AG10803 (cell line): Measurements from ENCODE around the gene CIAO3.

Experiments
- DNase-seq: peaks from one replicate; pipeline ENCODE4 v3.0.0; 2010; ENCODE audit warnings: low read depth
- H3K4me3 ChIP-seq: 2 replicates; pipeline ENCODE4 v1.5.1; 2011; ENCODE audit warnings: mild to moderate bottlenecking, low read length, control low read depth
- CTCF ChIP-seq: conservative IDR thresholded peaks from 2 replicates; pipeline ENCODE4 v1.5.1; 2011; ENCODE audit warnings: mild to moderate bottlenecking, low read length, control low read depth, inconsistent platforms

CIAO3 gene

DNA sequence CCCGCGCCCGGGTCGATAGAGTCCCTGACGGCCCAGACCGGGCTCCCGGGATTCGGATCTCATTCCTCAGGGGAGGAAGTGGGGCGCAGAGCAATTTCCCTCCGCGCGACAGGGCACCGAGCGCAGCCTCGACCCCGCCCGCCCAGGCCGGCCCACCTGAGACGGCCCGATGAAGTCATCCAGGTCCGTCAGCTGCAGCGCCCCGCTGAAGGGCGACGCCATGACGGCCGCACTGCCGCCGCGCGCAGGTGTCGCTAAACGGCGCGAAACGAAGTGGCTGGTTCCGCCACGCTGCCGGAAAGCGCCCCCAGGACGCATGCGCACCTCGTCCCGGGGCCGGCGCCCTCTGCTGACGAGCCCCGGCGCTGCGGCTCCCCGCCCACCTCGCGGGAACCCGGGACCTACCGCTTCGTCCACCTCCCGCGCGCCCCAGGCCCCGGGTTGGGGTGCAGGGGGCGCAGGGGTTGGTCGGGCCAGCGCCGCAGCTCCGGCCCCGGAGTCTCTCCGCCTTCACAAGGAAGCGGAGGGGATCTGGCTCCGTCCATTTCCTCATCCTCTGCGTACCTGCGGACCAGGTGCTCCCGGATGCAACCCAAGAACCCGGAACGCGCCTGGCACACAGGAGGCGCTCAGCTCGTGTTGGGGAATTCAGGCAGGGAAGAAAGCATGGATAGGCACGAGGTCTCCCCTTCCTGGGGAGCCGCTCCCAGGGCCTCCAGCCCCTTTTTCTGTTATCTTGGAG is at the start of gene CIAO3:
Gene CIAO3 (minus strand): TSS at position 234 of the 742 bp plus-strand sequence. CDS start 12 bp downstream, at position 222.
- DNase-seq: peak; percentile 90
- peak; percentile 50 for TF ChIP-seq CTCF

DNA sequence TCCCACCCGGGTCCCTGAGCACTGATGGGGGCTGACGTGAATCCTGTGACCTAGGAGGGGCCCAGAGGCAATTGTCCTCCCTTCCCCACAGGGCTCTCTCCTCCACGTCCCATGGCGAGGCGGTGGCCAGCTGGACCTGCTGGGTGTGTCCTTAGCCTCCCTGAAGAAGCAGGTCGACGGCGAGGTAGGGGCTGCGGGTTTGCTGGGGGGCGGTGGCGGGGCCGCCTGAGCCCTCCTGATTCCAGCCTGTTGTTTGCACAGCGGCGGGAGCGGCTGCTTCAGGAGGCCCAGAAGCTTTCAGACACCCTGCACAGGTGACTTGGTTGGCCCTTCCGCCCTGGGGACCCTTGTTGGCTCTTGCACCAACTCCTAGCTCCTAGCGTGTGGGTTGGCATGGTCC is 49.3 kb upstream of the CIAO3 start:
- H3K4me3 ChIP-seq: no peak overlapping the region
- DNase-seq: no peak
- no peak for TF ChIP-seq CTCF

More for the DNA sequence above, at the start of gene CIAO3:
- H3K4me3 ChIP-seq: peak within 1 kb of the TSS; percentile 73

DNA sequence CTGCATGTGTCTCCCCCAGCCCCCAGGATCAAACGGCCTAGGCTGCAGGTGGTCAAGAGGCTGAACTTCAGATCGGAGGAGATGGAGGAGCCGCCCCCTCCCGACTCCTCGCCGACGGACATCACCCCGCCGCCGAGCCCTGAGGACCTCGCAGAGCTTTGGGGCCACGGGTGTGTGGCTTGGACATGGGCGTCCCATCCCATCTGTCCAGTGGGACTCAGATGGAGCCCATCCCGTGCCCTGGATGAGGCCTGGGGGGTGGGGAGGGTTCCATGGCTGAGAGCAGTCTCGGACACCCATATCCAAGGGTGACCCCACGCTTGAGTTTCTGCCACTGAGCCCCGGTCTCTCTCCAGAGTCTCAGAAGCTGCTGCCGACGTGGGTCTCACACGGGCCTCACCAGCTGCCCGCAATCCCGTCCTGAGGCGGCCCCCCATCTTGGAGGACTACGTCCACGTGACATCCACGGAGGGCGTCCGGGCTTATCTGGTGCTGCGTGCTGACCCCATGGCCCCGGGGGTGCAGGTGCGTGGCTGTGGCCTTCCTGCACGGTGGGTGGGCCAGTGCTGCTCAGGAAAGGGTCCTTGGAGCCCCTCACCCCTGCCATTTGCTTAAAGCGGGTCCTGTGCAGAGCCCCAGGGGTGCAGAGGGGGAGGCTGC is 48.5 kb upstream of the CIAO3 start:
- TF ChIP-seq CTCF: no peak
- no peak for DNase-seq
- peak overlapping the region; percentile 78 for H3K4me3 ChIP-seq

DNA sequence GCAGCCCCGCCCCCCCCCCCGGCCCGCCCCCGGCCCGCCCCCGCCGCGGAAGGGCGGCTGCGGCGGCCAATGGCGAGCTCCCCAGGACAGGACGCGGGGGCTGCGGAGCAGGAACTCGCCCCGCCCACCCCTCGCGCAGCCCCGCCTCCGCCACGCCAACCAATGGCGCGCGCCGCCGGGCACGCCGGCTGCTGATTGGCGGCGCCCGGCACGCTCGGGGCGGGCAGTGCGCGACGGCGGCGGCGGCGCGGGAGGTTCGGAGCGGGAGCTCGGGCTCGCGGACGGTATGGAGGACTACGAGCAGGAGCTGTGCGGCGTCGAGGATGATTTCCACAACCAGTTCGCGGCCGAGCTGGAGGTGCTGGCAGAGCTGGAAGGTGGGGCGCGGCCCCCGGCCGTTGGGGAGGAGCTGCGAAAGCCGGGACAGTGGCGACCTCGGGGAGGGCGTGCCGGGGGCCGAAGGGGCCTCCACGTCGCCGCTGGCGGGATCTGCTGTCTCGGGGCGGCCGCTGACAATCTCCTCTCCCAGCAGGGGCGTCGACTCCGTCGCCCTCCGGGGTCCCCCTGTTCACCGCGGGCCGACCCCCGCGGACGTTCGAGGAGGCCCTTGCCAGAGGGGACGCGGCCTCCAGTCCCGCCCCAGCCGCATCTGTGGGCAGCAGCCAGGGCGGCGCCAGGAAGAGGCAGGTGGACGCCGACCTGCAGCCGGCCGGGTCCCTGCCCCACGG is 47.8 kb upstream of the CIAO3 start, which contains the start of gene CHTF18:
Gene CHTF18 (plus strand): TSS at position 222 of the 728 bp plus-strand sequence. CDS start 65 bp downstream, at position 287.
- no peak for TF ChIP-seq CTCF
- peak; percentile 89 for DNase-seq

DNA sequence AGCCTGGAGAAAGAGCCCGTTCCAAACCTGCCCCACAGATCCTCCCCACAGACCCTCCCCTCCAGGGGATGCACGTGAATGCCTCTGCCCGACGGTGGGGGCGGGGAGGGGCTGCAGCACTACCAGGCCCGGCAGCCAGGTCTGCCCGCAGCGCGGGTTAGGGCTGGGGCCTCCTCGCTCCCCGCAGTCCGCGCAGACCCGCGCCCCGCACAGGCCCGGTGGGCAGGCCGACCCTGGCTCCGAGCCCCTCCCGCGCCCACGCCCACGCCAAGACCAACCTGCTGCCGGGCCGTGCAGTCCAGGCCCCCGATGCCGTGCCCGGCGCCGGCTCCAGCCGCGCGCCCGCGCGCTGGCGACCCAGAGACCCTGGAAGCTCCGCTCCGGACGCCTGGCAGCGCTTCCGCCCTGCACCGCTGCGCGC is 47.2 kb upstream of the CIAO3 start, which contains the start of gene RPUSD1:
Gene RPUSD1 (minus strand): TSS at position 404 of the 421 bp plus-strand sequence. CDS start 644 bp downstream, outside the sequence.
- H3K4me3 ChIP-seq: peak within 1 kb of the TSS; percentile 85
- DNase-seq: no peak
- TF ChIP-seq CTCF: no peak

More for the DNA sequence above, 47.8 kb upstream of the CIAO3 start, which contains the start of gene CHTF18:
- peak within 1 kb of the TSS; percentile 85 for H3K4me3 ChIP-seq

DNA sequence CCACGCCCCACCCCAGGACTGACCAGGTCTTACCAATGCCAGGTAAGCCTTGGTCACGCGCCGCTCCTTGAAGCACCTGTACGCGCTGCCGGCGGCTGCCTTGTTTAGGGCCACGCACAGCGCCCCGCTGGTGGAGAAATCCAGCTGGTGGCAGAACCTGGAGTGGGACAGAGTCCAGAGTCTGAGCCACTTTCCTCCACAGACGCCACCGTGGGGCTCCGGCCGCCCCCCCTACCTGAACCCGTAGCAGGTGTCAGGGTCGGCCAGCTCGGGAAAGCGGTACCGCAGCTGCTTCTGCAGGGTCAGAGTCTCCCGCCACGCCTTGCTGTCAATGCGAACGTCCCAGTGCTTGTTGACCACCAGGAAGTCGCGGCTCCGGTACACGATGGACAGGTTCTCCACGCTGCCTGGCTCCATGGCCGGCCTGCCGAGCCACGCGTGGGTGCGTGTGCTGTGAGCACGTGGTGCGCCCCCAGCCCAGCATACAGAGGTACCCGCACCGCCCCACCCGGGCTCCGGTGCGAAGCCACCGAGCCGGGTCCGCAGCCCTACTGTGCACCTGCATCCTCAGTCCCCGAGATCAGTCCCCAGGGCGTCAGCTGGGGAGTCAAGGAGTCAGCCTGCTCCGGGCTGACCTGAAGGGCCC is 46.6 kb upstream of the CIAO3 start:
- no peak for DNase-seq
- peak overlapping the region; percentile 85 for H3K4me3 ChIP-seq
- no peak for TF ChIP-seq CTCF
